Measurements from ENCODE around the gene TGM2.

TGM2 gene

DNA sequence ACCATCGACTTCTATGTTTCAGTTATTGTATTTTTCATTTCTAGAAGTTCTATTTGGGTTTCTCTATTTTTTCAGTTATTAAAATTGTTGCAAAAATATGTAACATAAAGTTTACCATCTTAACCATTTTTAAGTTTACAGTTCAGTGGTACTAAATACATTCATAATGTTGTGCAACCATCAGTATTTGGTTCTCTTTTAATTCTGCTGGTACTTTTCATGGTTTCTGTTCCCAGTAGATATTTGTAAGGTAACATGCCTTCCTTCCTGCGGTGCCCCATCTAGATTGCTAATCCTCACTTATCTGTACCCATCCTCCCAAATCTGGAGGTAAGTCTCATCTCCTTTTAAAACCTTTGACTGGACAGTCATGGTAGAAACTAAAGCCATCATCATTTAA, 47.9 kb downstream of the TGM2 start:
- no peak for DNase-seq (ENCODE audit: low read depth, low spot score)
- CTCF ChIA-PET, result interaction anchor here (0.6 kb wide), 1 partner anchor 584 kb away, joined by 3 read pairs; no protein-coding TSS in a partner anchor
- H3K4me3 ChIP-seq (ENCODE audit: low read depth, low read length), result no peak overlapping the region
- no peak for TF ChIP-seq CTCF (IDR thresholded peaks at IDR 0.05; ENCODE audit: insufficient read depth, low read length, missing control alignments)
- POLR2A ChIA-PET, result no interaction called here

DNA sequence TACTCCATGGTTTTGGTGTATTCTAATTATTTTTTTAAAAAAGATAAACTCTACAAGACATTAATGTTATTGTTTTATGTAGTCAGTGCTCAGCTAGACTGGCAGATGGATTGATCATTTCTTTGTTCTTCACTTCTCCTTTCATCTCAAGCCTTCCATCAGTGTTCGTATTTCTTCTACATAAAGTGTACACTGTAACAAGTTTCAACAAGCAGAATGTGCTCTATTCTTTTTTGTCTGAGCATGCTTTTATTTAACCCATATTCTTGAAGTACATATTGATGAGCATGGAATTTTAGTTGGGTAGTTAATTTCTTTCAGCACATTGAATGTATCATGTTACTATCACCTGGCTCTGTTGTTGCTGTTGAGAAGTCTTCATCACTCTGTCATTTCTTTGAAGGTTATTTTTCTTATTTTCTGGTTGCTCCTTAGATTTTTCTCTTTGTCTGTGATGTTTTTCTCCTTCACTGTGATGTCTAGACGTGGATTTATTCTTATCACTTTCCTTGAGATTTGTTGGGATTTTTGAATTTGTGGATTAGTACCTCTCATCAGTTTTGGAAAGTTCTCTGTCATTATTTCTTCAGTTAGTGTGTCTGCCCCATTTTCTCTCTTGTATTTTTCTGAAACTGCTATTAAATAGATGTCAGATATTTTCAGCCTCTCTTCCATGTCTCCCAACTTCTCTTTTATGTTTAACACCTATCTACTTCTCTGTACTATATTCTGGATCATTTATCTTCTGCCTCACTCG, 48.5 kb downstream of the TGM2 start:
- ChIA-PET POLR2A (no interaction called here), CTCF (interaction anchor here (0.6 kb wide), 1 partner anchor 583 kb away, joined by 3 read pairs; no protein-coding TSS in a partner anchor)

GRCh38 chr20:38115896-38116295, 49.2 kb downstream of the TGM2 start:
- no peak for TF ChIP-seq CTCF (IDR thresholded peaks at IDR 0.05; ENCODE audit: insufficient read depth, low read length, missing control alignments)
- no peak overlapping the region for H3K4me3 ChIP-seq (ENCODE audit: low read depth, low read length)
- DNase-seq (ENCODE audit: low read depth, low spot score), result no peak
- ChIA-PET POLR2A (no interaction called here), CTCF (interaction anchor here (1.2 to 1.8 kb wide), 2 partner anchors 15 to 38 kb away, joined by 3 to 4 read pairs; no protein-coding TSS in a partner anchor)

More for the DNA sequence above, 48.5 kb downstream of the TGM2 start:
- TF ChIP-seq CTCF (IDR thresholded peaks at IDR 0.05; ENCODE audit: insufficient read depth, low read length, missing control alignments), result no peak
- no peak for DNase-seq (ENCODE audit: low read depth, low spot score)
- no peak overlapping the region for H3K4me3 ChIP-seq (ENCODE audit: low read depth, low read length)

DNA sequence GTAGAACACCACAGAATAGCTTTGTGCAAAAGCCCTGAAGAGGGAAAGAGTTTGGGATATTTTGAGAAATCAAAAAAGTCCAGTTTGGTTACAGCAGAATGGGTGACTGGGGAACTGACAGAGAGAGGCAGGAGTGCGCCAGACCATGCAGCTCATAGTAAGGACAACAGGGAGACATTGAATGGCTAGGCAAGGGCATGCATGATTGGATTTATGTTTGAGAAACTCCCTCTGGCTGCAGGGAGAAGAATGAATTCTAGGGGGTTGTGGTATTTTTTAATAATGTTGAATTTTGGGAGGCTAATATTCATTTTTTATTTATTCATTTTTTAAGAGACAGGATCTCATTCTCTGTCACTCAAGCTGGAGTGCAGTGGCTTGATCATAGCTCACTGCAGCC, 49.9 kb downstream of the TGM2 start:
- ChIA-PET CTCF (interaction anchor here (1.0 to 2.3 kb wide), 7 partner anchors 13 to 106 kb away, joined by 3 to 14 read pairs (median 4); no protein-coding TSS in a partner anchor), POLR2A (no interaction called here)
- H3K4me3 ChIP-seq (ENCODE audit: low read depth, low read length), result no peak overlapping the region
- no peak for TF ChIP-seq CTCF (IDR thresholded peaks at IDR 0.05; ENCODE audit: insufficient read depth, low read length, missing control alignments)
- no peak for DNase-seq (ENCODE audit: low read depth, low spot score)

GRCh38 chr20:38114353-38114791, 50.7 kb downstream of the TGM2 start:
- TF ChIP-seq CTCF (IDR thresholded peaks at IDR 0.05; ENCODE audit: insufficient read depth, low read length, missing control alignments), result no peak
- CTCF ChIA-PET, result interaction anchor here (0.6 to 2.3 kb wide), 12 partner anchors 9 to 111 kb away, joined by 3 to 14 read pairs (median 4); no protein-coding TSS in a partner anchor
- POLR2A ChIA-PET, result no interaction called here
- no peak for DNase-seq (ENCODE audit: low read depth, low spot score)
- H3K4me3 ChIP-seq (ENCODE audit: low read depth, low read length), result no peak overlapping the region
